ENCODE results near the gene ZNF460. TPM values are rescaled to one million over a fixed set of nuclear protein-coding genes. Genes with fewer than 3 reads are reported as not detected.

Gene ZNF460
- polyA plus RNA-seq, 1 of the 3 experiments (the other 2 are of a cell fraction): 2.4 TPM

DNA sequence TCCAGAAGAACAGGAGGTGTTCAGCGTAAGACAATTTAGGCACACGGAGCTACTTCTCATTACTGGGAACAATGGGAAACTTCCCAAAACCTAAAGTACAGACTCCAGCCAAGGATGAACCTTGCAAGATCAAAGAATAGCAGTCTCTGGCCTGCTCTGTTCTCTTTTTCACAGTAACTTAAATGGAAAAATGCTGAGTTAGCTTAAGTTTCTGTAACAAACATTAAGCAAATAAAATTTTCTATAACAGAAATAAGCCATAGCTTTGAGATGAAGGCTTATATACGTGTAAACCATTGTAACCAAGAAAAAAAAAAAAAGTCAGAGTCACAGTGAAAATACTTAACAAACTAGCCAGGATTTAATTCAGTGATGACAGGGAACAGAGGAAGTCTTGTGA, 18.2 kb upstream of the ZNF460 start (continued):
- no peak for TF ChIP-seq ELF1 (IDR thresholded peaks at IDR 0.05)
- TF ChIP-seq, protein P1, sequence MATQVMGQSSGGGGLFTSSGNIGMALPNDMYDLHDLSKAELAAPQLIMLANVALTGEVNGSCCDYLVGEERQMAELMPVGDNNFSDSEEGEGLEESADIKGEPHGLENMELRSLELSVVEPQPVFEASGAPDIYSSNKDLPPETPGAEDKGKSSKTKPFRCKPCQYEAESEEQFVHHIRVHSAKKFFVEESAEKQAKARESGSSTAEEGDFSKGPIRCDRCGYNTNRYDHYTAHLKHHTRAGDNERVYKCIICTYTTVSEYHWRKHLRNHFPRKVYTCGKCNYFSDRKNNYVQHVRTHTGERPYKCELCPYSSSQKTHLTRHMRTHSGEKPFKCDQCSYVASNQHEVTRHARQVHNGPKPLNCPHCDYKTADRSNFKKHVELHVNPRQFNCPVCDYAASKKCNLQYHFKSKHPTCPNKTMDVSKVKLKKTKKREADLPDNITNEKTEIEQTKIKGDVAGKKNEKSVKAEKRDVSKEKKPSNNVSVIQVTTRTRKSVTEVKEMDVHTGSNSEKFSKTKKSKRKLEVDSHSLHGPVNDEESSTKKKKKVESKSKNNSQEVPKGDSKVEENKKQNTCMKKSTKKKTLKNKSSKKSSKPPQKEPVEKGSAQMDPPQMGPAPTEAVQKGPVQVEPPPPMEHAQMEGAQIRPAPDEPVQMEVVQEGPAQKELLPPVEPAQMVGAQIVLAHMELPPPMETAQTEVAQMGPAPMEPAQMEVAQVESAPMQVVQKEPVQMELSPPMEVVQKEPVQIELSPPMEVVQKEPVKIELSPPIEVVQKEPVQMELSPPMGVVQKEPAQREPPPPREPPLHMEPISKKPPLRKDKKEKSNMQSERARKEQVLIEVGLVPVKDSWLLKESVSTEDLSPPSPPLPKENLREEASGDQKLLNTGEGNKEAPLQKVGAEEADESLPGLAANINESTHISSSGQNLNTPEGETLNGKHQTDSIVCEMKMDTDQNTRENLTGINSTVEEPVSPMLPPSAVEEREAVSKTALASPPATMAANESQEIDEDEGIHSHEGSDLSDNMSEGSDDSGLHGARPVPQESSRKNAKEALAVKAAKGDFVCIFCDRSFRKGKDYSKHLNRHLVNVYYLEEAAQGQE (IDR thresholded peaks at IDR 0.05; ENCODE audit: low read depth, low read length): no peak

DNA sequence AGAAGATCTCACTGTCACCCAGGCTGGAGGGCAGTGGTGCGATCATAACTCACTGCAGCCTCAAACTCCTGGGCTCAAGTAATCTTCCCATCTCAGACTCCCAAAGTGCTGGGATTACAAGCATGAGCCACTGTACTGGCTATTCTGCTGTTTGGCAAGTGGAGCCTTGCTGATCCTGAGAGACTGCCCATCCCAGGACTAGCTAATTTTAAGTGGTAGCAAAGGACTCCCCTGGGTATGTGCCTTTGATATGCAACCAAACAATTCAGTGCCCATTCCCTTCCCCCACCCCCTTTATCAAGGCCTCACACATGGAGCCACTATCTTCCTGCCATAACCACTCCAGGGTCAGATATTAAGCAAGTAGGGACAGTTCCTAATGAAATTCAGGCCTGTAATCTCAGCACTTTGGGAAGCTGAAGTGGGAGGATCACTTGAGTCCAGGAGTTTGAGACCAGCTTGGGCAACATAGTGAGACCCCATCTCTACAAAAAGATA, 17.0 kb upstream of the ZNF460 start:
- TF ChIP-seq MXI1 (IDR thresholded peaks at IDR 0.05; ENCODE audit: low read depth, low read length): no peak
- Histone ChIP-seq H3K4me2 (no peak overlapping the region), H2AFZ (ENCODE audit: low read depth) (no peak overlapping the region), H3K27ac (ENCODE audit: low read depth in 2 of 2, low read length in 1 of 2) (no peak overlapping the region), H3K27me3 (ENCODE audit: insufficient read depth) (no peaks in the 10 kb centered on the region), H3K79me2 (ENCODE audit: insufficient read depth) (peaks cover 10% of the 10 kb centered on the region; the same call in 1 of the 2 replicates), H3F3A (replicated peaks; ENCODE audit: insufficient read depth) (peaks cover 6% of the 10 kb centered on the region), H3K4me3 (ENCODE audit: low read depth in 2 of 2, low read length in 1 of 2) (no peak overlapping the region), H4K20me1 (ENCODE audit: insufficient read depth) (no peaks in the 10 kb centered on the region), H3K4me1 (ENCODE audit: control insufficient read depth in 1 of 2, insufficient read depth in 2 of 2, low read depth in 1 of 2, low read length in 1 of 2) (no peaks in the 10 kb centered on the region), H3K36me3 (replicated peaks in 1 of 2; ENCODE audit: control insufficient read depth in 1 of 2, insufficient read depth in 2 of 2, low read length in 1 of 2) (peaks cover 22 to 30% of the 10 kb centered on the region in 2 experiments), H3K9me2 (no peaks in the 10 kb centered on the region), H3K9me3 (no peaks in the 10 kb centered on the region), H3K9ac (no peak overlapping the region)
- ChIA-PET POLR2A (no interaction called here), CTCF (interaction anchor here (0.7 kb wide), 1 partner anchor 72 kb away, joined by 3 read pairs; the partner anchor contains the start of gene ZNF264)
- DNase-seq: no peak
- 100% methylated on average over 1 of the region's 1 CpG for WGBS (ENCODE audit: low lambda C conversion rate)

DNA sequence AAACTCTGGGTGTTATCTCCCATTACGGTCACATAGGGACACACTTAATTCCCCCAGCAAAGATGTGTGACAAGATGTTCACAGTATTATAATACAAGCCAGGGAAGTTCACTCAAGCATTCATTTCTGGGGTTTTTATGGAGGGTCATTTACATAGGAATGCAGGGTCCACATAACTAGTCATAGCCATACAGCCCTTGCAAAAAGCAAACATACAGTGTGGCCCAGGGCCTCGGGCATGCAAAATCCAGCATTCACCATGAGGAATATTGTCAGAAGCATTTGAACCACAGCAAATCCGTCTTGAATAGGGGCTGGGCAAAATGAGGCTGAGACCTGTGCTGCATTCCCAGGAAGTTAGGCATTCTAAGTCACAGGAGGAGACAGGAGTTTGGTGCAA, 13.0 kb upstream of the ZNF460 start:
- Histone ChIP-seq H3K79me2 (ENCODE audit: insufficient read depth) (no peaks in the 10 kb centered on the region), H3K4me1 (ENCODE audit: control insufficient read depth in 1 of 2, insufficient read depth in 2 of 2, low read depth in 1 of 2, low read length in 1 of 2) (peaks cover 0 to 13% of the 10 kb centered on the region in 2 experiments; a peak in 1 of 4 replicates), H3K27ac (ENCODE audit: low read depth in 2 of 2, low read length in 1 of 2) (no peak overlapping the region), H3K9me3 (no peaks in the 10 kb centered on the region), H3K9me2 (no peaks in the 10 kb centered on the region), H3K36me3 (replicated peaks in 1 of 2; ENCODE audit: control insufficient read depth in 1 of 2, insufficient read depth in 2 of 2, low read length in 1 of 2) (peaks cover 0 to 8% of the 10 kb centered on the region in 2 experiments), H3F3A (replicated peaks; ENCODE audit: insufficient read depth) (peaks cover 21% of the 10 kb centered on the region), H4K20me1 (ENCODE audit: insufficient read depth) (no peaks in the 10 kb centered on the region), H2AFZ (ENCODE audit: low read depth) (no peak overlapping the region), H3K9ac (no peak overlapping the region), H3K4me3 (ENCODE audit: low read depth in 2 of 2, low read length in 1 of 2) (no peak overlapping the region), H3K4me2 (no peak overlapping the region), H3K27me3 (ENCODE audit: insufficient read depth) (no peaks in the 10 kb centered on the region)
- no peak for TF ChIP-seq MAX (IDR thresholded peaks at IDR 0.05; ENCODE audit: low read depth)
- TF ChIP-seq MEF2A (IDR thresholded peaks at IDR 0.05; ENCODE audit: borderline replicate concordance, low read depth): no peak
- no peak for TF ChIP-seq NFIC (IDR thresholded peaks at IDR 0.05; ENCODE audit: borderline replicate concordance)
- TF ChIP-seq TAF1 (IDR thresholded peaks at IDR 0.05; ENCODE audit: borderline replicate concordance, low read depth, low read length): no peak
- TF ChIP-seq YY1 (IDR thresholded peaks at IDR 0.05; ENCODE audit: low read depth): no peak
- no peak for TF ChIP-seq SMC3 (IDR thresholded peaks at IDR 0.05; ENCODE audit: low read depth, low read length)
- TF ChIP-seq RFX5 (IDR thresholded peaks at IDR 0.05; ENCODE audit: low read length): no peak
- 87% methylated on average over 3 of the region's 3 CpGs for WGBS (ENCODE audit: low lambda C conversion rate)
- ChIA-PET POLR2A (no interaction called here), CTCF (no interaction called here)
- DNase-seq: no peak

Data from SK-N-SH (cell line).